GM18502 (cell line): ENCODE results near the gene BAG5.
"Not testable (repeated sequence)": the region's sequence is repeated elsewhere in the genome, so short reads cannot be mapped to it uniquely, and the experiment has no call there.

ENCODE experiments used
- ATAC-seq: cut with Tn5 transposase; IDR thresholded peaks from one replicate; pipeline ENCODE4 v1.9.1; 2021; ENCODE audit warnings: mild to moderate bottlenecking; ENCODE audit not compliant: unreplicated experiment, poor library complexity

BAG5 gene

DNA sequence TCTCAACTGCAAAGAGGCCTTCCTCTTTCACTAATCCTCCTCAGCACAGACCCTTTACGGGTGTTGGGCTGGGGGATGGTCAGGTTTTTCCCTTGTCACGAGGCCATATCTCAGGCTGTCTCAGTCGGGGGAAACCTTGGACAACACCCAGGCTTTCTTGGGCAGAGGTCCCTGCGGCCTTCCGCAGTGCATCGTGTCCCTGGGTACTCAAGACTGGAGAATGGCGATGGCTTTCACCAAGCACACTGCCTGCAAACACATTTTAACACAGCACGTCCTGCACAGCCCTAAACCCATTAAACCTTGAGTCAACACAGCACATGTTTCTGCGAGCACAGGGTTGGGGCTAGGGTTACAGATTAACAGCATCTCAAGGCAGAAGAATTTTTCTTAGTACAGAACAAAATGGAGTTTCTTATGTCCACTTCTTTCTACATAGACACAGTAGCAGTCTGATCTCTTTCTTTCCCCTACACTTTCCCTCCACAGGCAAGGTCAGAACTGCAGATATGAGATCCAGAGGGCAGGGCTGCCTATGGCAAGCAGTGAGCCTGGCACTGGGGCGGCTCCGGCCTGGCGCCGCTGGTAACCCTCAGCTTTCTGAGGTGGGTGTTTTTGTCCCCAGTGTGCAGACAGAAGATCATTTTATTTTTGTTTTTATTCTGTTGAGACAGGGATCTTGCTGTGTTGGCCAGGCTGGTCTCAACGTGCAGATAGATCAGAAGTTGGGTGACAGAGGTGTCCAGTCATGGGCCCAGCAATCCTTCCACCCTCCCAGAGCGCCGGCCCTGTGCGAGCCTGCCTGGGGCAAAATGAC is 36.8 kb downstream of the BAG5 start:
- ATAC-seq = not testable (repeated sequence)

DNA sequence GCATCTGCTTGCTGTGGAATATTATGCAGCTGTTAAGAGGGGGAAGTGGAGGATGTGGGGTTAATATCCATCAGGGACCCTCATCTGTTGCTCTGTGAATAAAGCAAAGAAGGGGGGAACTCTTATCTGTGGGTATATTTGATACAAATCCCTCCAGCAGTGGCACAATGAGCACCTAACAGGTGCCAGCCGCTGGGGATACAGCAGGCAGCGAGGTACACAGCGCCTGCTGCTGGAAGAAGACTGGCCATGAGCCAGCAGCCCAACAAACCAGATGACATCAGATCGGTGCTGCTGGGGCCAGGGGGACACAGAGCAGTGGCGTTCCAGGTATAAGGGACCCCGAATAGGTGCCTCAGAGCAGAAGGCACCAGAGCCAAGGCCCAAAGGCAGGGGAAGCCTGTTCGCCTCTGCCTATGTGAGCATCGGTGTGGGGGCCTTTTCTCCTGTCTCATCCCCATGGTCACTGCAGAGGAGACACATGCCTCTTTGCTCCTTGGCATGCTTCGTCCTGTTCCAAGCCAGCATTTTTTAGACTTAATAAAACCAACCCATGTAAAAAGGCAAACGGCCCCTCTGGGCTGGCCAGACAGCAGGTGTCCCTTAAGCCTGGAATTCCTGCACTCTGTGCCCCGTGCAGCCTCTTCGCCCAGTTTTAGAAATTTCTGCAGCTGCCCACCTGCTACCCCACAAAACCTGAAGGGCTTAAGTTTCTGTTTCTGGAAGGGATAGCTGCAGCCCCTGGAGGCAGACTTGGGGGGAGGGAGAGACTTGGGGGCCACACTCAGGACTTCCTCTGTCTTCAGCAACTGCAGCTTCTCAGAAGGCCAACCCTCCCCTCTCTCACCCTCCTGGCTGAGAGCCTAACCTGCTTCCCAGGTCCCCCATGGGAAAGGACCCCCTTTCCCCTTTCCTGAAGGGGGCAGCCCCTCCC is 38.2 kb downstream of the BAG5 start:
- no peak for ATAC-seq

DNA sequence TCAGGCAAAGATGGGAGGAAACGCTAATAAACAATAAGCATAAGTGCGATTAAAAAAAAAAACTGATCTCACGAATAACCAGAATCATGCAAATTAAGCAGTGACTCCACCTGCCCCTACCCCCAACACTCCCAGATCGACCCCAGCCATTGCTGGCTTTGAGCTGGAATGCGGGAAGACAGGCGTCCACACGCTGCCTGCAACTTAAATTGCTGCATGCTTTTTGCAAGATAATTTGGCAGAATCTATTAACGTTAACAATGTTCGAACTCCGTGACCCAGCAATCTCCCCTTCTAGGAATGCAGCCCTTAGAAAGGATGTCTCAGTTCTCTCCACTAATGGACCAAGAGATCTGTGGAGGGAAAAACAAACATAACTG is 38.9 kb downstream of the BAG5 start:
- ATAC-seq = no peak

DNA sequence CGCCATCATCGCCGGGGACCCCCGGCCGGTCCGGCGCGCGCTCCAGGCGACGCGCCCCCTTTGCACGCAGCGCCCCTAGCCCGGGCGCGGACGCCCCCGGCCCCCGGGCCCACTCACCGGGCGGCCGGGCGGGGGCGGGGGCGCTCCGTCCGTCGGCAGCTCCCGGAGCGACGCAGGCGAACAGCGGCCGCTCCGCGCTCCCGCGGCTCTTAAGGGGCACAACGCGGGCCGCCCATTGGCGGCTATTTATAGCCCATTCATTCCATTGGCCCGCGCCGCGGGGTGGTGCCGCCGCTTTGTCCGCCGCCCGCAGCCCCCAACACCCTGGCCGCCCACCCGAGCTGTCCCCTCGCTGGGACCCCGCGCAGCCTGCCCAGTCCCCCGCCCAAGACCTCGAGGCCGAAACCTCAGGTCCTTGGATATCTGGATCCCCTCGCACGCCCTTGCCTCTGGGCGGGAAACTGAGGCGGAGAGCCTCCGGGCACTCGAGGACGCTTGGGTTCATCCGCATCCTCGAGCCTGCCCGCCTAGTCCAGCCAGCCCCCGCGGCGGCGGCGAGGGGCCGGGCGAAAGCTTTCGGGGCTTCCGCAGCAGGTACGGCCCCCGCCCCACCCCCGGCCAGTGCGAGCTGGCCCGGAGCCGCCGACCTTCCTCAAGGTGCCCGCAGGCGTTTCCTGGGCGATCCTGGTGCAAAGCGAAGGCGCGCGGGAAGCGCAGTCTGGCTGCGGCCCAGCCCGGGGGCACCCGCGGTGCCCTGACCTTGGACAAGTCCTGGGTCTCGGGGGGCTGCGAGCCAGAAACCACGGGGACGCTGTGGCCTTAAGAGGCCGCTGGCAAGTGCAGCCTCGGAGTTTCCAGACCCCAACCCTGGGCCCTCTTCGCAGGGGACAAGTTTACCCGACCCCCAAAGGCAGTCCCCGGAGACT is 39.5 kb downstream of the BAG5 start, which contains the start of gene CKB:
TSS of gene CKB (minus strand) at position 182 of the 926 bp plus-strand sequence. CDS start 337 bp downstream, outside the sequence.
- ATAC-seq = no peak

DNA sequence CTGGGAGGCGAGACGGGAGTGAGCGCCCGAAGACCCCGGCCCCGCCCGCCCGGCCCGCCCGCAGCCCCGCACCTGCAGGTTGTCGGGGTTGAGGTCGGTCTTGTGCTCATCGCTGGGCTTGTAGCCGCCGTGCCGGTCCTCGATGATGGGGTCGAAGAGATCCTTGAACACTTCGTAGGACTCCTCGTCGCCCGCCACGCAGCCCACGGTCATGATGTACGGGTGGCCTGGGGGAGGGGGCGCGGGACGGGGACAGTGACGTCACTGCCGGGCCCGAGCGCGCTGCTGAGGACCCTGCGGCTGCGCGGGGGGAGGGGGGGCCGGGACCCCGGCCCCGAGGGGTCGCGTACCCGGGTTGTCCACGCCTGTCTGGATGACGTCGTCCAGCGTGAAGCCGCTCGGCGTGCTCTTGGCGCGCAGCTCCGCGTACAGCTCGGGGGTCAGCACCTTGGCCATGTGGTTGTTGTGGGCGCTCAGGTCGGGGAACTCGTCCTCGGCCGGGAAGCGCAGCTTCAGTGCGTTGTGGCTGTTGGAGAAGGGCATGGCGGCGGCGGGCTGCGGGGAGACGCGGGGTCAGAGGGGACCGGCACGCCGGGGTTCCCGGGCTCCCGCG is 40.4 kb downstream of the BAG5 start:
- no peak for ATAC-seq

DNA sequence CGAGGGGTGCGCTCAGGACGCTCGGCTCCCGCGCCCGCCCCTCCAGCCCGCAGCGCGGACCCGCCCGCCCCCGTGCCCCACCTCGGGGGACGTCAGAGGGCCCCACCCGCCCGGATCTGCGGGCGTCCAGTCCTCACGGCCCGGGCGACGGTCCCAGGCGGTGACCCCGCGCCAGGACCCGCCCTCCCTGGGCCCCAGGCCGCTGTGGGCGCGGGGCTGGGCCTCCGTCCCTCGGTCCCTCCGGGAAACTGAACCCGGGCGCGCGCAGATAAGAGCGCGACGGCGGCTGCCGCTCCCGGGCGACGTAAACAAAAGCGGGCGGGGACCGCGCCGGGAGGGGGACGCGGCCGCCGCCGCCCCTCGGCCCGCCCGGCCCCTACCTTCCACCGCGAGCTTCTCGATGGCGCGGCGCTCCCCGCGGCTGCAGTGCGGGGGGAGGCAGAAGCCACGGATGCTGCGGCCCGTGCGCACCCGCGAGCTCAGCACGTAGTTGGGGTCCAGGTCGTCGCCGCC is 41.0 kb downstream of the BAG5 start:
- peak; percentile 12 for ATAC-seq

DNA sequence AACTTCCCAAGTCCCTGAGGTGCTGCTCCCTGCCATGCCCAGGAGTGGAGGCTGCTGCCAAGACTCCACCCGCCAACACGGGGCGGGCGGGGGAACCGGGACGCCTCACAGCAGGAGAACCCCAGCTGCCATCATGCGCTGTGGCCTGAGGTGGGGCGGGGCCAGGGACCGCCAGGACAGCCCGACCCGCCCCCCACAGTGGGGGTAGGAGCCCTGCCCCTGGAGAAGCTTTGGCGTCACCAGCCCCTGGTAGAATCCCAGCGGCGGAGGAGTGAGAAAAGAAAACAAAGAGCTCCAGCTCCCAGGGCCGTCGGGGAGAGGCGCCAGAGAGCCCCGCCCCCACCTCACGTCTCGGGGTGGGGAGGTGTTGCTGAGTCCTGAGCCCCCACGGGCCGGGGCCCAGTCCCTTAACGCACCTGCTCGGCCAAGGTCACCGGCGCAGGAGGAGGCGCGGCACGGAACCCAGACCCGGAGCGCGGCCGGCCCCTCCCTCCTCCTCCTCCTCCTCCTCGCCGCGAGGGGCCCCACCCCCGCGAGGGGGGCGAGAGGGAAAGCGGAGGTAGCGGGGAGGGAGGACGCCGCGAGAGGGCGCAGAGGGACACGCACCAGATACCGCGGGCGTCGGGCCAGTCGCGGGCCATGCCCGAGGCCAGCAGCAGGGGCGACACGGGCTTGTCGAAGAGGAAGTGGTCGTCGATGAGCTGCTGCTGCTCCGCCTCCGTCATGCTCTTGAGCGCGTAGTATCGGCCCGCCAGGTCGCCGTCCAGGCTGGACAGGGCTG is 41.6 kb downstream of the BAG5 start:
- peak; percentile 55 for ATAC-seq

DNA sequence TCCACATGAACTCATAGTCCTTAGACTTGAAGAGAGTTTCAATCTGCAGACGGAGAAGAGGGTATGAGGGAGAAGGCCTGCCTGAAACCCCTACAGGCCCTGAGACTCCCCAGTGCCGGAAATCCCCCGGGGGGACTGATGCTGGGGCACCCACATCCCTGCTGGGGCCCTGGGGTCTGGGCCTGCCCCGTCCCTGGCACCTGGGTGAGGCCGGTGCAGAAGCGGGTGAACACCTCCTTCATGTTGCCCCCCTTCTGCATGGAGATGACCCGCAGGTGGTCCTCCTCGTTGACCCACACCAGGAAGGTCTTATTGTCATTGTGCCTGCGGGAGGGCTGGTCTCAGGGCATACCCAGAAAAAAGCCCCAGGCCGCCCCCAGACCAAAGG is 42.2 kb downstream of the BAG5 start:
- no peak for ATAC-seq

DNA sequence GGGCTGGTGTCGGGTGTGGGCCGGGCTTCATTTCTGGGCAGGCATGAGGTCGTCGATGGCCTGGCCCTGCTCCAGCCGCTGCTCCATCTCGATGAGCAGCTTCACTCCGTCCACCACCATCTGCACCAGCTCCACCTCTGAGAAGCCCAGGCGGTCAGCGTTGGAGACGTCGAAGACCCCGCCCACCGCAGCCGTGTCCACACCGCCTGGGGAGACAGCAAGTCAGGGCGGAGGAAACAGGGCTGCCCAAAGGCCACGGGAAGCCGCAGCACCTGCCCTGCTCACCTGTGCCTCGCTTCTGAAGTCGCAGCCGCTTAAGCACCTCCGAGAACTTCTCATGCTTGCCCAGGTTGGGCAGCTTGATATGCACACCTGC is 42.6 kb downstream of the BAG5 start:
- no peak for ATAC-seq

DNA sequence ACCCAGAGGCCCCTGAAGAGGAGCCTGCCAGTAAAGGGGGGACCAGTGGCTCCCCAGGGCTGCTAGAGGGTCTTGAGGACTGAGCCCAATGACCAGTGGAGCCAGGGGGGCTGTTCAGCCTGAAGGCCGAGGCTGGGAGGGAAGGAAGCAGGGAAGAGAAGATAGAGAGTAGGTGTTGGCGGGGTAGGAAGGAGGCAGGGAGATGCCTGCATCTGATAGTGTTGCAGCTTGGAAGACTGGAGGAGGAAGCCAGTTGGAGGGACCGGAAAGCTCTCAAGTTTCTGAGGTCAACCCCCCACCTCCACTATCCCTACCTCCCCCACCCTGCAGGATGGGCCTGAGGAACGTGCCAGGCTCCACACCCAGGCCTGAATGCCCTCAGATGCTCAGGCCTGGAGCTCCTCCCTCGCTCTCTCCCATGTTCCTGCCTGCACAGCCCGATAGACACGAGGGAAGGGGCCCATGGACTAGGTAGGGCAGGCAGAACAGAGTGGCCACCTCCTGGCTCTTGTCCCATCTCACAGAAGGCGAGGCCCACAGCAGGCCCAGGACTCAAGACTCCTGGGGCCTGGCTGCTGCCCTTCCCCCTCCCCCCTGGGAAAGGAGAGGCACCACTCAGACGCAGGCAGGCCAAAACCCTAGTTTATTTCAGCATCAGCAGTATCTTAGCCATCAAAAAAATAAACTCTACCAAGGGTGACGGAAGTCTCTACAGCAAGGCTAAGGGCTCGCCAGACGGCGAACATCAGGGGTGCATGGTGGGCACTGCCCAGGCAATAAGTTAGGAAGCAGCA is 43.2 kb downstream of the BAG5 start:
- no peak for ATAC-seq

DNA sequence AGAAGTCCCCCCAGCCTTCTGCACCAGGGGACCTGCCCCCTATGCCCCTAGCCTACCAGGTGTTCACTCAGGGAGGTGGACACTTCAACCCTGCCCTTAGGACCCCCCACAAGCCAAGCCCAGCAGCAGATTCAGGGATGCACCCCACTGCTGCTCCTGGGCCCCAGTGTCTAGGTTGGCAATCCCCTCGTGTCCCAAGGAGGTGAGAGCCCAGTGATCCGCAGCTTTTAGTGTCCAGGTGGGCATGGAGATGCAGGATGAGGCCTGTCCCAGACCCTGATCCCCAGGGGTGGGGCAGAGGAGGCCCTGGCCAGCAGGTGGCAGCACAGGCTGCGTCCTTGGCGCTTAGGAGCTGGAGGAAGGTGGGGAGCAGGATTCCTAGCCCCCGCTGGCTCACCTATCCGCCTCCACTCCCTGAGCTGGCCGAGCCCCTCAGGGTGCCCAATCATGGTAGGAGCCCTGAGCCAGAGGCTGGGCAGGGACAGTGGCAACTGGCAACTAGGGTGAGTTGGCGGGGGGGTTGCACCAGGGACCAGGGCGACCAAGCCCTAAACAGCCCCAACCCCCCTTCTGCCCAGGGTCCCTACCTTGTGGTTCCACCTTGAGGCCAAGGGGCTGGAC is 43.9 kb downstream of the BAG5 start:
- ATAC-seq = no peak

DNA sequence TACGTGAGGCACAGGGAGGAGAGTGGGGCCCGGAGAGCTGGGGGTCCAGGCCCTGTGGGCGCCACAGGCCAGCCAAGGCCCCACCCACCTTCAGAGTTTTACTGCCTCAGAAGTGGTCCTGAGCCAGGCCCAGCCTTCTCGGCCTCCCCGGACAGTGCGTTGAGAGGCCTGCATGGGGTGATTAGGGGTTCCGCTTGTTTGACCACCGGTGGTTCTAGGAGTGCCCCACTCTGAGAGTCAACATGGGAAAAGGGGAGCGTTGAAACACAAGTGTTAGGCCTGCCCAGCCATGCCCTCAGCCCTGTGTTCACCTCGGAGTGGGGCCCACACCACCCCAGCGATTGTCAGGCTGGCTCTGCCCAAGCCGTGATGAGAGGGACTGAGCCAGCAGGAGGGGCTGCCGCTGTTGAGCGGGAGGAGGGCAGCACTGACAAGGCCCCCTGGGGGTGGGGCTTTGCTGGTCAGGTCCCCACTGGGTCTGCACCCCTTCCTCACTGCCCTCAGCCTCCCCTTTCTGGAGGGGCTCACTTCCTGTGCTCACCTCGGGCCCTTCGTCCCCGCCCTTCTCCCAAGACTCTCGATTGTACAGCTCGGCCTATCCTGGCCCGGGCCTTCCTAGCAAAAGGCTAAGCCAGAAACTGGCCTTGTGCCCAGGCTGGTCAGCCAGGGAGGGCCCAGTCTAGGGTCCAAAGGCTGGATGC is 44.6 kb downstream of the BAG5 start:
- ATAC-seq = no peak

DNA sequence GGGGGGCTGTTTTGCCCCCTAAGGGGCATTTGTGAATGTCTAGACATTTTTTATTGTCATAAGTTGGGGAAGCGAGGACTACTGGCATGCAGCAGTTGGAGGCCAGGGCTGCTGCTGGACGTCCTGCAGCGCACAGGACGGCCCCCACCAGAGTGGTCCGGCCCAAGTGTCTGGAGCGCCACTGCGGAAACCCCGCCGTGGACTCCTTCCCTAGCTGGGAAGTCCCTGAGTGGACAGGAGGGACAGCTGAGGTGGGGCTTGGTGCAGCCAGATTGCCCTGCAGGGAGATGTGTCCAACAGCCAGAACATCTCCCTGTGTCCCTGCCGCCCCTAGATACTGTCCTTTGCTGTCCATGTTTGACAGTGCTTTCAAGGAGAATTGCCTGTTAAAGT is 45.3 kb downstream of the BAG5 start:
- ATAC-seq = no peak

DNA sequence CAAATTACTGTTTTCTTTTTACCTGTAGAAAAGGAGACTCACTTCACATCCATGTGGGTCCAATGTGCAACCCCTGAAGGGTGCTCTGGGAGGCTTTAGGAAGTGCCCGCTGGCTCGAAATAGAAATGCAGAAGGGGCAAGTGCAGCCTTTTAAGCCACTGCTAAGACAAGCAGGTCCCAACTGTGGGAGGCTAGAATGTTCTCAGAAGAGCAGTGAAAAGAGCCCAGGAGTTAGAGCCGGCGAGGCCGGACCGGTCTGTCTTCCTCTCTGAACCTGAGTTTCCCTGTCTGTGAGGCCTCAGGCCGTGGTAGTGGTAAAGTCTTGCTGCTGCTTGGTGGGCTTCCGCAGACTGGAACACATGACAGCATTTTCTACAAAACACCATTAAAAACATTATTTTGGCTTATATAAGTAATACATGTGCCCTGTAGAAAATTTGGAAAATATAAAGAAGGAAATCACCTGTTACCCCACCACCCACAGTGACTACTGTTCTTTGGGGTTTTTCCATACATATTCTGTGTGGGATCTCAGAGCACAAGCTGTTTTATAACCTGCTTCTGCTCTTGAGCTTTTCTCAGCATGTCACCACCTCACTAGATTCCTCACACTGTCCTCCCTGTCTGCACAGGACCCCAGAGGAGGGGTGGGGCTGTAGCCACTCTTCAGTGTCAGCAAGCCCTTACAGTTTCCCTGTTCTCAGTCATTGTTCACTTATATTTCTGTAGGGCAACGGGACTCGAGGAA is 45.9 kb downstream of the BAG5 start:
- no peak for ATAC-seq

DNA sequence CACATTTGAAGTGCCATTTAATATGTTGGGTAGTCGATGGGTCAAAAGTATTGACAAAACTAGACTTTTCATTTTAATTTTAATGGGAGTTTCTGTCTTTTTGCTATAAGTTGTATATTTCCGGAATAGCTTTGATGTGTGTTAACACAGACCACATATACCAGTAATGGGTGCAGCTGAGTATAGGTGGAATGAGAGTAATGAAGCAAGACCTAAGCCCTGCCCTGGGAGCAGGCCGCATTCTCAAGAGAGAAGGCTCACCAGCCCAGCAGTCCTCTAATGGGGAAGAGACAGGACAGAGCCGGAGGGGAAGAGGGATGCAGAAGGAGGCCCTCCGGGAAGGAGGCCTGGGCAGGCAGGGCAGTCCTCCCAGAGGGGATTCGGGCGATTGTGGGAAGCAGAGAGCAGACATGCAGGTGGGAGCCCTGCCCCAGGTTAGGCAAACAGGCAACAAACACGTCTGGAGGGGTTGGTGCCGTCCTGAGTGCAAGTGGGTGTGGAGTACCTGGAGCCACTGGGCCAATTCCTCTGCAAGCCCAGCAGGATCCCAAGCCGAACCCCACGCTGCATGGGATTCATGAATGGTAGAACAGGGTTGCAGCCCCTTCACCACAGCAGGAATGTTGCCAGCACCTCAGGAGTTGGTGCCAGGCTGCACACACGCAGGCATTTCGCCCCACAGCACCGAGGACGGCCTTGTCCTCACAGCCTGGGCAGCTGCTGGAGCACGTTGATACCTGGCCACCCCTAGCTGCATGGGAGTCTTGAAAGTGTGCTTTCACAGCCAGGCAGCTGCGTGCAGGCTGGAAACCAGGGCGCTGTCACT is 47.6 kb downstream of the BAG5 start:
- ATAC-seq = no peak
